Measurements from ENCODE around the gene SLC10A3.

Gene SLC10A3

GRCh38 chrX:154481911-154482601, 8.4 kb downstream of the SLC10A3 start:
- no peak for DNase-seq

- no peak for DNase-seq
Measured at GRCh38 chrX:154481195-154481594, 9.2 kb downstream of the SLC10A3 start.

GRCh38 chrX:154478728-154479622, 11.5 kb downstream of the SLC10A3 start, which contains the start of gene LAGE3:
TSS of gene LAGE3 (minus strand) at chrX:154479281. CDS start at chrX:154478915, 366 bp downstream.
- DNase-seq, result peak; percentile 96

- DNase-seq, result no peak
Measured at GRCh38 chrX:154477891-154478477, 12.4 kb downstream of the SLC10A3 start.

- DNase-seq, result no peak
Measured at GRCh38 chrX:154476821-154477220, 13.6 kb downstream of the SLC10A3 start.

- DNase-seq, result no peak
Measured at GRCh38 chrX:154473683-154474082, 16.7 kb downstream of the SLC10A3 start.

- DNase-seq, result no peak
Measured at GRCh38 chrX:154472685-154473632, 17.5 kb downstream of the SLC10A3 start.

GRCh38 chrX:154471839-154472684, 18.4 kb downstream of the SLC10A3 start:
- DNase-seq, result no peak

GRCh38 chrX:154470914-154471568, 19.4 kb downstream of the SLC10A3 start:
- no peak for DNase-seq

- no peak for DNase-seq
Measured at GRCh38 chrX:154470434-154470833, 20.0 kb downstream of the SLC10A3 start.

GRCh38 chrX:154469880-154470279, 20.5 kb downstream of the SLC10A3 start:
- no peak for DNase-seq

- no peak for DNase-seq
Measured at GRCh38 chrX:154469114-154469513, 21.3 kb downstream of the SLC10A3 start.

GRCh38 chrX:154468217-154468616, 22.2 kb downstream of the SLC10A3 start:
- no peak for DNase-seq

- no peak for DNase-seq
Measured at GRCh38 chrX:154467556-154467955, 22.9 kb downstream of the SLC10A3 start.

GRCh38 chrX:154466907-154467306, 23.5 kb downstream of the SLC10A3 start:
- no peak for DNase-seq

GRCh38 chrX:154466036-154466435, 24.4 kb downstream of the SLC10A3 start:
- no peak for DNase-seq

- DNase-seq, result no peak
Measured at GRCh38 chrX:154465601-154466000, 24.8 kb downstream of the SLC10A3 start.

- no peak for DNase-seq
Measured at GRCh38 chrX:154464806-154465365, 25.5 kb downstream of the SLC10A3 start.

GRCh38 chrX:154463611-154464220, 26.7 kb downstream of the SLC10A3 start:
- DNase-seq, result no peak

GRCh38 chrX:154462396-154462795, 28.0 kb downstream of the SLC10A3 start:
- DNase-seq, result no peak
